Peyer's patch (tissue), 4 donors: ENCODE data around the gene ATP11A. TPM values are rescaled to one million over a fixed set of nuclear protein-coding genes. Genes with fewer than 3 reads are reported as not detected.

Experiments used
- DNase-seq, 3 donors: peaks; one replicate each; pipeline ENCODE4 v3.0.0-alpha.2; 2017 to 2019
- H3K27ac ChIP-seq, 4 donors: fragments of 200-600 bp; sonication (generic); one replicate each; pipeline ENCODE4 v1.5.1; 2016 to 2019
- H3K27me3 ChIP-seq, 2 donors: fragments of 200-600 bp; sonication (generic); one replicate each; pipeline ENCODE4 v1.5.1; 2019
- H3K36me3 ChIP-seq, 3 donors: fragments of 200-600 bp; sonication (generic); one replicate each; pipeline ENCODE4 v1.5.1; 2016 to 2019
- H3K4me1 ChIP-seq, 4 donors: fragments of 200-600 bp; sonication (generic); one replicate each; pipeline ENCODE4 v1.5.1; 2016 to 2019
- H3K4me3 ChIP-seq, 4 donors: fragments of 200-600 bp; sonication (generic); 1 replicate in 3 of 4; 2 replicates in 1 of 4; pipeline ENCODE4 v1.5.1; 2016 to 2019; ENCODE audit warnings: mild to moderate bottlenecking in 1 of 4
- H3K9me3 ChIP-seq, 4 donors: fragments of 200-600 bp; sonication (generic); one replicate each; pipeline ENCODE4 v1.5.1; 2016 to 2019; ENCODE audit warnings: mild to moderate bottlenecking in 1 of 4
- CTCF ChIP-seq, 6 experiments: fragments of 450-650 bp in 4 of 6; fragments of 200-600 bp in 2 of 6; sonication (generic) in 1 of 6; IDR thresholded peaks; one replicate each; pipeline ENCODE4 v1.5.1; 2017 to 2019; ENCODE audit warnings: antibody characterized with exemption in 6 of 6, mild to moderate bottlenecking in 3 of 6, moderate library complexity in 1 of 6
- POLR2A ChIP-seq, 2 donors: fragments of 450-650 bp; IDR thresholded peaks; one replicate each; pipeline ENCODE4 v1.5.1; 2017; ENCODE audit warnings: antibody characterized with exemption in 2 of 2, mild to moderate bottlenecking in 2 of 2, moderate library complexity in 2 of 2
- total RNA-seq, 4 donors: library from RNA; depleted of rRNA; stranded (reverse); fragments of >200 nt; gene quantifications; one replicate each; pipeline ENCODE4 v1.1.0, GENCODE V29; 2016

Gene ATP11A
- total RNA-seq, 4 donors from 2014 or later: 33.1 to 64.2 (median 53.7) TPM

DNA sequence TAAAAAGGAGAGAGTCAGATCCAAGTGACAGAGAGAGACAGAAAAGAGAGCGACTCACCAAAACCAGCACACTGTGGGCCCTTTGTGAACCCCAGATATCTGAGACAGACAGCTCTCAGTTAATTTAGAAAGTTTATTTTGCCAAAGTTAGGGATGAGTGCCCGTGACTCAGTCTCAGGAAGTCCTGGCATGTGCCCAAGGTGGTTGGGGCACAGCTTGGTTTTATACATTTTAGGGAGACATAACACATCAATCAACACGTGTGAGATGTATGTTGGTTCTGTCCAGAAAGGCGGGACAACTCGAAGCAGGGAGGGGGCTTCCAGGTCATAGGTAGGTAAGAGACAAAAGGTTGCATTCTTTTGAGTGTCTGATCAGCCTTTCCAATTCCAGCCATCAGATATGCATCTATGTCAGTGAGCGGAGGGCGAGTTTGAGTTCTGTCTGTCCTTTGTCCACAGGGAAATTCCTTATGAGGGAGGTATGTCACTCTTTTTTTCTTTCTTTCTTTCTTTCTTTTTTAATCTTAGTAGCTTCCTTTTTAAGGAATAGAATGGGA is 37.2 kb upstream of the ATP11A start:
- DNase-seq: no peak
- Histone ChIP-seq H3K4me3 (no peak overlapping the region), H3K36me3 (no peaks in the 10 kb centered on the region), H3K27ac (peak overlapping the region in 1 of 4 donors; percentile 43), H3K27me3 (no peaks in the 10 kb centered on the region), H3K9me3 (no peaks in the 10 kb centered on the region), H3K4me1 (peaks cover 0 to 11% (median 0%) of the 10 kb centered on the region in 4 donors)
- no peak for TF ChIP-seq POLR2A (IDR thresholded peaks at IDR 0.05)
- no peak for TF ChIP-seq CTCF (IDR thresholded peaks at IDR 0.05)

- TF ChIP-seq CTCF (IDR thresholded peaks at IDR 0.05): no peak
- no peak for TF ChIP-seq POLR2A (IDR thresholded peaks at IDR 0.05)
- no peak overlapping the region for H3K27ac ChIP-seq
- H3K4me1 ChIP-seq: peaks cover 0 to 11% (median 0%) of the 10 kb centered on the region in 4 donors
- no peaks in the 10 kb centered on the region for H3K27me3 ChIP-seq
- no peak overlapping the region for H3K4me3 ChIP-seq
- H3K9me3 ChIP-seq: no peaks in the 10 kb centered on the region
- no peaks in the 10 kb centered on the region for H3K36me3 ChIP-seq
- no peak for DNase-seq
These were observed 36.8 kb upstream of the ATP11A start for GRCh38 chr13:112653071-112653470.

DNA sequence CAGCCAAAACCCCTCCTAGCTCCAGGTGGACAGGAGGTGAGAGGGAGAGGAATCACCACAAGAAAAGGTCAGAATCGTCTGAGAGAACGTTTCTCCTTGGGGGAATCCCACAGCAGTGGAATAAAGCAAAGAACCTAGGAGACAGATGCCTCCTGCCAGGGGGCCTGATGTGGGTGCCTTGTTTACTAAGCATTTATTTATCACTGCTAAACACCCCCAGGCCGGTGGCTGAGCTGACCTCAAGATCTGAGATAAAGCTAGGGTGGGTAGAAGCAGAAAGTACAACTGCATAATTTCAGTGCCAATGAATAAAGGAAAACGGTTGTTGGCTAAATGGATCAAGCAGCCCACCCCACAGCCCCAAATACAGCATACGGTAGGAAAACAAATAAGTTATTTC is 33.9 kb upstream of the ATP11A start:
- Histone ChIP-seq H3K4me3 (no peak overlapping the region), H3K27ac (no peak overlapping the region), H3K36me3 (no peaks in the 10 kb centered on the region), H3K4me1 (peaks cover 0 to 11% (median 0%) of the 10 kb centered on the region in 4 donors), H3K27me3 (no peaks in the 10 kb centered on the region), H3K9me3 (no peaks in the 10 kb centered on the region)
- no peak for DNase-seq
- TF ChIP-seq CTCF (IDR thresholded peaks at IDR 0.05) (no peak), POLR2A (IDR thresholded peaks at IDR 0.05) (no peak)

- Histone ChIP-seq H3K27me3 (no peaks in the 10 kb centered on the region), H3K36me3 (no peaks in the 10 kb centered on the region), H3K9me3 (no peaks in the 10 kb centered on the region), H3K4me1 (no peaks in the 10 kb centered on the region), H3K4me3 (no peak overlapping the region), H3K27ac (no peak overlapping the region)
- DNase-seq: peak in 1 of 3 donors; percentile 38
- no peak for TF ChIP-seq CTCF (IDR thresholded peaks at IDR 0.05)
- TF ChIP-seq POLR2A (IDR thresholded peaks at IDR 0.05): no peak
These were observed 31.9 kb upstream of the ATP11A start for GRCh38 chr13:112657850-112658445.

- DNase-seq: no peak
- TF ChIP-seq CTCF (IDR thresholded peaks at IDR 0.05): no peak
- no peak for TF ChIP-seq POLR2A (IDR thresholded peaks at IDR 0.05)
- Histone ChIP-seq H3K36me3 (no peaks in the 10 kb centered on the region), H3K4me1 (no peaks in the 10 kb centered on the region), H3K27ac (no peak overlapping the region), H3K9me3 (no peaks in the 10 kb centered on the region), H3K4me3 (no peak overlapping the region), H3K27me3 (no peaks in the 10 kb centered on the region)
These were observed 31.0 kb upstream of the ATP11A start for GRCh38 chr13:112658808-112659207.
